ENCODE measurements around the gene LAMTOR4.
"Not testable (repeated sequence)": the region's sequence is repeated elsewhere in the genome, so short reads cannot be mapped to it uniquely, and the experiment has no call there.

The LAMTOR4 gene

GRCh38 chr7:100137851-100138760 is 10.6 kb upstream of the LAMTOR4 start:
- H3K4me3 ChIP-seq (ENCODE audit: low read length in 2 of 2), result no peak overlapping the region
- no peak overlapping the region for H4K91ac ChIP-seq (ENCODE audit: low read depth, low read length, poor library complexity)
- no peak overlapping the region for H2BK15ac ChIP-seq (ENCODE audit: low read length)
- H3K27me3 ChIP-seq (ENCODE audit: control insufficient read depth in 3 of 3, insufficient read depth in 3 of 3, low read depth in 1 of 3, low read length in 3 of 3), result no peaks in the 10 kb centered on the region
- H3K18ac ChIP-seq (ENCODE audit: low read length), result no peak overlapping the region
- no peak overlapping the region for H3K9ac ChIP-seq (ENCODE audit: low read depth, low read length, poor library complexity)
- no peak for DNase-seq (ENCODE audit: low spot score)
- no peak overlapping the region for H2AFZ ChIP-seq (ENCODE audit: low read length)
- H3K4me1 ChIP-seq (ENCODE audit: control insufficient read depth in 2 of 2, insufficient read depth in 1 of 2, low read depth in 1 of 2, low read length in 2 of 2), result no peaks in the 10 kb centered on the region
- no peak overlapping the region for H3K4me2 ChIP-seq (ENCODE audit: insufficient read depth, low read length, poor library complexity, severe bottlenecking)
- H3K27ac ChIP-seq (replicated peaks; ENCODE audit: low read length), result no peak overlapping the region
- H2BK12ac ChIP-seq (ENCODE audit: low read length), result no peak overlapping the region
- H2AK5ac ChIP-seq (ENCODE audit: low read depth, low read length), result no peak overlapping the region
- no peaks in the 10 kb centered on the region for H3K9me3 ChIP-seq (replicated peaks in 1 of 2; ENCODE audit: control insufficient read depth in 2 of 2, insufficient read depth in 1 of 2, low read depth in 1 of 2, low read length in 2 of 2)
- no peak overlapping the region for H2BK120ac ChIP-seq (ENCODE audit: low read depth, low read length)
- H3K4ac ChIP-seq (ENCODE audit: low read length), result no peak overlapping the region
- no peaks in the 10 kb centered on the region for H3K79me1 ChIP-seq (ENCODE audit: low read depth, low read length)
- H4K8ac ChIP-seq (ENCODE audit: low read depth, low read length), result no peak overlapping the region
- H3K36me3 ChIP-seq (replicated peaks in 1 of 2; ENCODE audit: control insufficient read depth in 2 of 2, insufficient read depth in 2 of 2, low read length in 2 of 2), result peaks cover 0 to 1% of the 10 kb centered on the region in 2 donors
- no CpG with 5 or more reads among the region's 13 CpGs for WGBS, 2 donors (ENCODE audit: extremely low coverage in 2 of 2, insufficient read length in 2 of 2, insufficient replicate concordance in 1 of 2)
- H2BK5ac ChIP-seq (ENCODE audit: low read length), result no peak overlapping the region
- H3K23ac ChIP-seq (ENCODE audit: low read depth, low read length, poor library complexity), result no peak overlapping the region
- peak overlapping the region; percentile 38 for H3K14ac ChIP-seq (ENCODE audit: low read length)

GRCh38 chr7:100141555-100141949 is 7.2 kb upstream of the LAMTOR4 start:
- H4K8ac ChIP-seq (ENCODE audit: low read depth, low read length), result no peak overlapping the region
- no peaks in the 10 kb centered on the region for H3K9me3 ChIP-seq (replicated peaks in 1 of 2; ENCODE audit: control insufficient read depth in 2 of 2, insufficient read depth in 1 of 2, low read depth in 1 of 2, low read length in 2 of 2)
- H2AK5ac ChIP-seq (ENCODE audit: low read depth, low read length), result no peak overlapping the region
- no peaks in the 10 kb centered on the region for H3K27me3 ChIP-seq (ENCODE audit: control insufficient read depth in 3 of 3, insufficient read depth in 3 of 3, low read depth in 1 of 3, low read length in 3 of 3)
- H3K27ac ChIP-seq (replicated peaks; ENCODE audit: low read length), result no peak overlapping the region
- H3K79me1 ChIP-seq (ENCODE audit: low read depth, low read length), result no peaks in the 10 kb centered on the region
- no peak overlapping the region for H3K4ac ChIP-seq (ENCODE audit: low read length)
- no CpG with 5 or more reads among the region's 3 CpGs for WGBS, 2 donors (ENCODE audit: extremely low coverage in 2 of 2, insufficient read length in 2 of 2, insufficient replicate concordance in 1 of 2)
- H3K36me3 ChIP-seq (replicated peaks in 1 of 2; ENCODE audit: control insufficient read depth in 2 of 2, insufficient read depth in 2 of 2, low read length in 2 of 2), result peaks cover 0 to 1% of the 10 kb centered on the region in 2 donors
- no peak overlapping the region for H4K91ac ChIP-seq (ENCODE audit: low read depth, low read length, poor library complexity)
- DNase-seq (ENCODE audit: low spot score), result no peak
- no peak overlapping the region for H2BK120ac ChIP-seq (ENCODE audit: low read depth, low read length)
- no peak overlapping the region for H3K14ac ChIP-seq (ENCODE audit: low read length)
- no peak overlapping the region for H3K18ac ChIP-seq (ENCODE audit: low read length)
- no peak overlapping the region for H2BK12ac ChIP-seq (ENCODE audit: low read length)
- no peak overlapping the region for H3K23ac ChIP-seq (ENCODE audit: low read depth, low read length, poor library complexity)
- no peak overlapping the region for H3K4me3 ChIP-seq (ENCODE audit: low read length in 2 of 2)
- H3K9ac ChIP-seq (ENCODE audit: low read depth, low read length, poor library complexity), result no peak overlapping the region
- no peak overlapping the region for H3K4me2 ChIP-seq (ENCODE audit: insufficient read depth, low read length, poor library complexity, severe bottlenecking)
- no peak overlapping the region for H2BK5ac ChIP-seq (ENCODE audit: low read length)
- H2BK15ac ChIP-seq (ENCODE audit: low read length), result no peak overlapping the region
- no peak overlapping the region for H2AFZ ChIP-seq (ENCODE audit: low read length)
- no peaks in the 10 kb centered on the region for H3K4me1 ChIP-seq (ENCODE audit: control insufficient read depth in 2 of 2, insufficient read depth in 1 of 2, low read depth in 1 of 2, low read length in 2 of 2)

- Histone ChIP-seq H2AK5ac (ENCODE audit: low read depth, low read length) (no peak overlapping the region), H2BK12ac (ENCODE audit: low read length) (no peak overlapping the region), H3K4ac (ENCODE audit: low read length) (no peak overlapping the region), H3K4me3 (ENCODE audit: low read length in 2 of 2) (no peak overlapping the region), H3K4me2 (ENCODE audit: insufficient read depth, low read length, poor library complexity, severe bottlenecking) (no peak overlapping the region), H2BK15ac (ENCODE audit: low read length) (no peak overlapping the region), H3K23ac (ENCODE audit: low read depth, low read length, poor library complexity) (no peak overlapping the region), H3K27ac (replicated peaks; ENCODE audit: low read length) (no peak overlapping the region), H3K9ac (ENCODE audit: low read depth, low read length, poor library complexity) (no peak overlapping the region), H3K4me1 (ENCODE audit: control insufficient read depth in 2 of 2, insufficient read depth in 1 of 2, low read depth in 1 of 2, low read length in 2 of 2) (no peaks in the 10 kb centered on the region), H4K8ac (ENCODE audit: low read depth, low read length) (no peak overlapping the region), H2AFZ (ENCODE audit: low read length) (no peak overlapping the region), H2BK5ac (ENCODE audit: low read length) (no peak overlapping the region), H3K79me1 (ENCODE audit: low read depth, low read length) (no peaks in the 10 kb centered on the region), H3K18ac (ENCODE audit: low read length) (no peak overlapping the region), H3K36me3 (replicated peaks in 1 of 2; ENCODE audit: control insufficient read depth in 2 of 2, insufficient read depth in 2 of 2, low read length in 2 of 2) (peaks cover 0 to 1% of the 10 kb centered on the region in 2 donors), H4K91ac (ENCODE audit: low read depth, low read length, poor library complexity) (no peak overlapping the region), H3K14ac (ENCODE audit: low read length) (no peak overlapping the region), H3K27me3 (ENCODE audit: control insufficient read depth in 3 of 3, insufficient read depth in 3 of 3, low read depth in 1 of 3, low read length in 3 of 3) (no peaks in the 10 kb centered on the region), H3K9me3 (replicated peaks in 1 of 2; ENCODE audit: control insufficient read depth in 2 of 2, insufficient read depth in 1 of 2, low read depth in 1 of 2, low read length in 2 of 2) (no peaks in the 10 kb centered on the region), H2BK120ac (ENCODE audit: low read depth, low read length) (no peak overlapping the region)
- DNase-seq (ENCODE audit: low spot score), result no peak
- no CpG with 5 or more reads among the region's 3 CpGs for WGBS, 2 donors (ENCODE audit: extremely low coverage in 2 of 2, insufficient read length in 2 of 2, insufficient replicate concordance in 1 of 2)
These were observed 6.3 kb upstream of the LAMTOR4 start for GRCh38 chr7:100142461-100142860.

- H3K9me3 ChIP-seq (replicated peaks in 1 of 2; ENCODE audit: control insufficient read depth in 2 of 2, insufficient read depth in 1 of 2, low read depth in 1 of 2, low read length in 2 of 2); H2BK5ac ChIP-seq (ENCODE audit: low read length); H2BK120ac ChIP-seq (ENCODE audit: low read depth, low read length); H2BK15ac ChIP-seq (ENCODE audit: low read length); H3K9ac ChIP-seq (ENCODE audit: low read depth, low read length, poor library complexity); H3K4ac ChIP-seq (ENCODE audit: low read length); H3K14ac ChIP-seq (ENCODE audit: low read length); H2BK12ac ChIP-seq (ENCODE audit: low read length); H2AFZ ChIP-seq (ENCODE audit: low read length); H2AK5ac ChIP-seq (ENCODE audit: low read depth, low read length); H3K23ac ChIP-seq (ENCODE audit: low read depth, low read length, poor library complexity); H3K4me1 ChIP-seq (ENCODE audit: control insufficient read depth in 2 of 2, insufficient read depth in 1 of 2, low read depth in 1 of 2, low read length in 2 of 2); H3K27ac ChIP-seq (replicated peaks; ENCODE audit: low read length); H4K91ac ChIP-seq (ENCODE audit: low read depth, low read length, poor library complexity); H3K4me2 ChIP-seq (ENCODE audit: insufficient read depth, low read length, poor library complexity, severe bottlenecking); H3K36me3 ChIP-seq (replicated peaks in 1 of 2; ENCODE audit: control insufficient read depth in 2 of 2, insufficient read depth in 2 of 2, low read length in 2 of 2); H3K18ac ChIP-seq (ENCODE audit: low read length); H3K79me1 ChIP-seq (ENCODE audit: low read depth, low read length); H3K4me3 ChIP-seq (ENCODE audit: low read length in 2 of 2); H3K27me3 ChIP-seq (ENCODE audit: control insufficient read depth in 3 of 3, insufficient read depth in 3 of 3, low read depth in 1 of 3, low read length in 3 of 3); DNase-seq (ENCODE audit: low spot score); H4K8ac ChIP-seq (ENCODE audit: low read depth, low read length): not testable (repeated sequence)
- WGBS, 2 donors (ENCODE audit: extremely low coverage in 2 of 2, insufficient read length in 2 of 2, insufficient replicate concordance in 1 of 2), result no CpG with 5 or more reads among the region's 4 CpGs
These were observed 2.4 kb upstream of the LAMTOR4 start for GRCh38 chr7:100146350-100146749.

All from neuronal stem cell (in vitro differentiated cells).